Measurements from ENCODE around the gene CCDC148. TPM values are rescaled to one million over a fixed set of nuclear protein-coding genes. Genes with fewer than 3 reads are reported as not detected.
"Not testable (repeated sequence)": the region's sequence is repeated elsewhere in the genome, so short reads cannot be mapped to it uniquely, and the experiment has no call there.

The CCDC148 gene
- total and polyA plus RNA-seq, 2 experiments from 2014 or later = 0.39 to 2.1 TPM

- H3K4me3 ChIP-seq = no peak overlapping the region
- no peak for DNase-seq (ENCODE audit: low read depth in 1 of 2, low spot score in 1 of 2)
- H3K9me3 ChIP-seq (ENCODE audit: low read depth) = no peaks in the 10 kb centered on the region
- TF ChIP-seq CTCF (IDR thresholded peaks at IDR 0.05; ENCODE audit: low read depth, low read length) = no peak
- no peak overlapping the region for H3K27ac ChIP-seq
- H3K36me3 ChIP-seq = no peaks in the 10 kb centered on the region
- no peaks in the 10 kb centered on the region for H3K27me3 ChIP-seq
- H3K4me1 ChIP-seq (ENCODE audit: low read depth) = no peaks in the 10 kb centered on the region
Measured at GRCh38 chr2:158482594-158482993, 26.0 kb upstream of the CCDC148 start.

GRCh38 chr2:158481116-158481515 lies 24.6 kb upstream of the CCDC148 start:
- Histone ChIP-seq H3K4me3 (no peak overlapping the region), H3K36me3 (no peaks in the 10 kb centered on the region), H3K9me3 (ENCODE audit: low read depth) (no peaks in the 10 kb centered on the region), H3K4me1 (ENCODE audit: low read depth) (no peaks in the 10 kb centered on the region), H3K27ac (no peak overlapping the region), H3K27me3 (no peaks in the 10 kb centered on the region)
- no peak for TF ChIP-seq CTCF (IDR thresholded peaks at IDR 0.05; ENCODE audit: low read depth, low read length)
- DNase-seq (ENCODE audit: low read depth in 1 of 2, low spot score in 1 of 2) = no peak

GRCh38 chr2:158478816-158479215 lies 22.3 kb upstream of the CCDC148 start:
- Histone ChIP-seq H3K4me1 (ENCODE audit: low read depth) (peaks cover 3% of the 10 kb centered on the region), H3K4me3 (no peak overlapping the region), H3K36me3 (no peaks in the 10 kb centered on the region), H3K27ac (no peak overlapping the region), H3K27me3 (no peaks in the 10 kb centered on the region), H3K9me3 (ENCODE audit: low read depth) (no peaks in the 10 kb centered on the region)
- no peak for DNase-seq (ENCODE audit: low read depth in 1 of 2, low spot score in 1 of 2)
- TF ChIP-seq CTCF (IDR thresholded peaks at IDR 0.05; ENCODE audit: low read depth, low read length) = no peak

GRCh38 chr2:158478237-158478636 lies 21.7 kb upstream of the CCDC148 start:
- TF ChIP-seq CTCF (IDR thresholded peaks at IDR 0.05; ENCODE audit: low read depth, low read length) = no peak
- Histone ChIP-seq H3K27me3 (no peaks in the 10 kb centered on the region), H3K36me3 (no peaks in the 10 kb centered on the region), H3K9me3 (ENCODE audit: low read depth) (no peaks in the 10 kb centered on the region), H3K27ac (no peak overlapping the region), H3K4me1 (ENCODE audit: low read depth) (peaks cover 3% of the 10 kb centered on the region), H3K4me3 (no peak overlapping the region)
- DNase-seq (ENCODE audit: low read depth in 1 of 2, low spot score in 1 of 2) = peak in 1 of 2 donors; percentile 15

- no peaks in the 10 kb centered on the region for H3K27me3 ChIP-seq
- no peak for TF ChIP-seq CTCF (IDR thresholded peaks at IDR 0.05; ENCODE audit: low read depth, low read length)
- H3K4me3 ChIP-seq = no peak overlapping the region
- H3K9me3 ChIP-seq (ENCODE audit: low read depth) = no peaks in the 10 kb centered on the region
- no peaks in the 10 kb centered on the region for H3K36me3 ChIP-seq
- no peak overlapping the region for H3K27ac ChIP-seq
- DNase-seq (ENCODE audit: low read depth in 1 of 2, low spot score in 1 of 2) = no peak
- H3K4me1 ChIP-seq (ENCODE audit: low read depth) = peaks cover 3% of the 10 kb centered on the region
Measured at GRCh38 chr2:158477202-158477601, 20.6 kb upstream of the CCDC148 start.

- not testable (repeated sequence) for H3K27me3 ChIP-seq; H3K4me1 ChIP-seq (ENCODE audit: low read depth); H3K4me3 ChIP-seq; DNase-seq (ENCODE audit: low read depth in 1 of 2, low spot score in 1 of 2); H3K9me3 ChIP-seq (ENCODE audit: low read depth); H3K27ac ChIP-seq; H3K36me3 ChIP-seq
Measured at GRCh38 chr2:158474526-158475011, 18.0 kb upstream of the CCDC148 start.

All from cardiac muscle cell (in vitro differentiated cells and primary cell).